PC-3 (cell line): Measurements from ENCODE around the gene FOSB. TPM values are rescaled to one million over a fixed set of nuclear protein-coding genes. Genes with fewer than 3 reads are reported as not detected.

Experiments
- ATAC-seq: fragments of 200-7000 bp; cut with Tn5 transposase; 2 replicates; pipeline ENCODE4 v1.9.1; 2020; ENCODE audit warnings: mild to moderate bottlenecking, moderate library complexity
- Bru-seq: library from RNA; stranded (reverse); fragments of 400-500 nt; gene quantifications from one replicate; lab custom pipeline; 2021; lab: Mats Ljungman, UMichigan
- BruChase-seq, 2 experiments: library from RNA; stranded (reverse); fragments of 400-500 nt; gene quantifications; one replicate each; lab custom pipeline; 2021; lab: Mats Ljungman, UMichigan
- BruUV-seq: library from RNA; stranded (reverse); fragments of 400-500 nt; replicated peaks from 2 replicates; lab custom pipeline; 2021; lab: Mats Ljungman, UMichigan
- CTCF ChIA-PET: fragments of 300-600 bp; sonication (Branson Sonifier 250); formaldehyde crosslinking; loops from one replicate; lab custom pipeline; 2022; ENCODE audit warnings: antibody characterized with exemption; lab: Charles Lee
- POLR2A ChIA-PET: fragments of 300-600 bp; sonication (Branson Sonifier 250); formaldehyde crosslinking; loops from one replicate; lab custom pipeline; 2022; ENCODE audit warnings: antibody characterized with exemption; ENCODE audit not compliant: unreplicated experiment; lab: Charles Lee
- DNase-seq: peaks from one replicate; pipeline ENCODE4 v3.0.0-alpha.2; 2015
- H2AFZ ChIP-seq: fragments of 300-600 bp; sonication (generic); 2 replicates; pipeline ENCODE4 v1.6.0; 2016; ENCODE audit warnings: antibody characterized with exemption, low read length
- H3F3A ChIP-seq: fragments of 300-600 bp; sonication (generic); one replicate; pipeline ENCODE4 v1.6.0; 2017; ENCODE audit warnings: antibody characterized with exemption, low read length, control low read depth, mild to moderate bottlenecking; ENCODE audit not compliant: unreplicated experiment
- H3K27ac ChIP-seq: fragments of 300-600 bp; sonication (generic); 2 replicates; pipeline ENCODE4 v1.5.1; 2016; ENCODE audit warnings: mild to moderate bottlenecking, low read length
- H3K27me3 ChIP-seq: fragments of 300-600 bp; sonication (generic); 2 replicates; pipeline ENCODE4 v1.6.1; 2016; ENCODE audit warnings: low read length, mixed read lengths
- H3K36me3 ChIP-seq: fragments of 300-600 bp; sonication (generic); 2 replicates; pipeline ENCODE4 v1.6.1; 2016; ENCODE audit warnings: low read depth, mixed run types, low read length, mixed read lengths
- H3K4me1 ChIP-seq: fragments of 300-600 bp; sonication (generic); 2 replicates; pipeline ENCODE4 v1.5.1; 2016; ENCODE audit warnings: low read length; ENCODE audit not compliant: insufficient read depth
- H3K4me2 ChIP-seq: fragments of 300-600 bp; sonication (generic); 2 replicates; pipeline ENCODE4 v1.6.0; 2016; ENCODE audit warnings: low read length
- H3K4me3 ChIP-seq: fragments of 300-600 bp; sonication (generic); 2 replicates; pipeline ENCODE4 v1.5.1; 2016; ENCODE audit warnings: mild to moderate bottlenecking, low read length, mixed read lengths
- H3K79me2 ChIP-seq: fragments of 300-600 bp; sonication (generic); 2 replicates; pipeline ENCODE4 v1.6.1; 2017; ENCODE audit warnings: low read length, mixed read lengths
- H3K9ac ChIP-seq: fragments of 300-600 bp; sonication (generic); 2 replicates; pipeline ENCODE4 v1.6.0; 2016; ENCODE audit warnings: mild to moderate bottlenecking, low read length
- H3K9me2 ChIP-seq: fragments of 300-600 bp; sonication (generic); replicated peaks from 2 replicates; pipeline ENCODE4 v1.6.1; 2016; ENCODE audit warnings: mixed run types, low read length, mixed read lengths
- H3K9me3 ChIP-seq: fragments of 300-600 bp; sonication (generic); 2 replicates; pipeline ENCODE4 v1.6.1; 2016; ENCODE audit warnings: low read length, mixed read lengths
- H4K20me1 ChIP-seq: fragments of 300-600 bp; sonication (generic); 2 replicates; pipeline ENCODE4 v1.6.1; 2016; ENCODE audit warnings: low read length, mixed read lengths
- CTCF ChIP-seq: fragments of 300-600 bp; sonication (generic); conservative IDR thresholded peaks from 2 replicates; pipeline ENCODE4 v1.5.1; 2017; ENCODE audit warnings: antibody characterized with exemption, low read depth, mild to moderate bottlenecking, low read length
- EZH2 ChIP-seq: fragments of 300-600 bp; sonication (generic); IDR thresholded peaks from one replicate; pipeline ENCODE4 v1.6.1; 2017; ENCODE audit warnings: antibody characterized with exemption, mild to moderate bottlenecking, low read length; ENCODE audit not compliant: unreplicated experiment
- EZH2phosphoT487 ChIP-seq: fragments of 300-600 bp; sonication (generic); IDR thresholded peaks from 2 replicates; pipeline ENCODE4 v1.6.1; 2018; ENCODE audit warnings: mild to moderate bottlenecking, antibody characterized with exemption, low read length, borderline replicate concordance
- intact Hi-C: fragments of 100-400 bp; cut with micrococcal nuclease; formaldehyde crosslinking; loops from 2 replicates; pipeline ENCODE4 v1.9.0; 2023
- long read RNA-seq: library from polyadenylated mRNA; unstranded; transcript quantifications from one replicate; pipeline ENCODE4 v2.0.0, GENCODE V29; 2021; ENCODE audit not compliant: unreplicated experiment
- total RNA-seq: library from RNA; depleted of rRNA; stranded (reverse); fragments of >200 nt; gene quantifications from 2 replicates; pipeline ENCODE4 v1.2.3, GENCODE V29; 2014; rRNA removed

FOSB gene
- total RNA-seq (35.8 and 60.5 TPM in 2 replicates), Bru-seq, nascent RNA (percentile 58 among the genes with signal in this experiment), BruChase-seq, experiment 1, labeled RNA remaining after a 6-hour chase (percentile 64 among the genes with signal in this experiment), BruChase-seq, experiment 2, labeled RNA remaining after a 2-hour chase (percentile 59 among the genes with signal in this experiment)
- long read RNA-seq, partial matches to known transcripts, result 0 of 1 reads
- long read RNA-seq, other reads (novel, unspliced or antisense), result 1 of 1 reads

GRCh38 chr19:45467456-45468158 is at the start of gene FOSB:
TSS of gene FOSB (plus strand) at chr19:45467996. CDS start at chr19:45468587, 591 bp downstream.
- POLR2A ChIA-PET, result interaction anchor here (0.6 to 0.9 kb wide), 10 partner anchors 12 to 441 kb away, joined by 3 to 8 read pairs (median 3); no protein-coding TSS in a partner anchor
- CTCF ChIA-PET, result interaction anchor here (0.6 to 0.9 kb wide), 2 partner anchors 11 to 23 kb away, joined by 3 to 6 read pairs; no protein-coding TSS in a partner anchor

GRCh38 chr19:45418802-45419201 is 49.0 kb upstream of the FOSB start:
- Histone ChIP-seq H3K4me1 (peaks cover 8% of the 10 kb centered on the region), H3K9ac (no peak overlapping the region), H3K79me2 (peaks cover 13% of the 10 kb centered on the region), H3K9me2 (no peaks in the 10 kb centered on the region), H3F3A (no peaks in the 10 kb centered on the region), H3K27ac (no peak overlapping the region), H3K9me3 (no peaks in the 10 kb centered on the region), H3K27me3 (no peaks in the 10 kb centered on the region), H3K36me3 (0 out of 2 replicates have a peak, but pooled peaks cover 1% of the 10 kb centered on the region), H3K4me3 (no peak overlapping the region), H2AFZ (no peak overlapping the region), H4K20me1 (no peaks in the 10 kb centered on the region), H3K4me2 (no peak overlapping the region)
- no peak for TF ChIP-seq CTCF
- no peak for TF ChIP-seq EZH2phosphoT487
- no peak for TF ChIP-seq EZH2
- no peak for DNase-seq
- ChIA-PET POLR2A (no interaction called here), CTCF (no interaction called here)
- intact Hi-C loops, result no loop called here
- ATAC-seq, result no peak
- no TSS peak for BruUV-seq

More at GRCh38 chr19:45467456-45468158, at the start of gene FOSB:
- Histone ChIP-seq H3K79me2 (peaks cover 16% of the 10 kb centered on the region), H3F3A (no peaks in the 10 kb centered on the region), H3K27ac (peak within 1 kb of the TSS; percentile 81), H3K36me3 (no peaks in the 10 kb centered on the region), H3K4me1 (peaks cover 11% of the 10 kb centered on the region), H4K20me1 (peaks cover 33% of the 10 kb centered on the region), H3K9me2 (no peaks in the 10 kb centered on the region), H3K9me3 (no peaks in the 10 kb centered on the region), H3K4me3 (peak within 1 kb of the TSS; percentile 79), H2AFZ (peak within 1 kb of the TSS; percentile 86), H3K4me2 (peak within 1 kb of the TSS; percentile 97), H3K9ac (peak within 1 kb of the TSS; percentile 89), H3K27me3 (no peaks in the 10 kb centered on the region)
- ATAC-seq, result peak; percentile 7; the same call in 1 of the 2 replicates
- intact Hi-C loops, result loop anchor here (2.0 kb wide), 1 partner anchor 17 kb away; no protein-coding TSS in a partner anchor
- TF ChIP-seq EZH2, result no peak
- 0 out of 2 replicates have a peak, but pooled peaks have one; percentile 11 for TF ChIP-seq CTCF
- peak; percentile 91 for DNase-seq
- no TSS peak for BruUV-seq
